ENCODE measurements around the gene IRF4.

Gene IRF4

GRCh38 chr6:401994-402640 is 10.6 kb downstream of the IRF4 start:
- Histone ChIP-seq H3K36me3 (ENCODE audit: insufficient read depth, low read length) (no peaks in the 10 kb centered on the region), H2AFZ (ENCODE audit: low read length, unreplicated experiment) (no peak overlapping the region), H3K4me3 (ENCODE audit: low read depth, low read length) (no peak overlapping the region), H3K27ac (ENCODE audit: low read depth, low read length) (no peak overlapping the region), H3K4me1 (ENCODE audit: control insufficient read depth, insufficient read depth, low read length, unreplicated experiment) (no peaks in the 10 kb centered on the region), H3K27me3 (ENCODE audit: insufficient read depth, low read length) (peaks cover 47% of the 10 kb centered on the region), H3K79me2 (ENCODE audit: control insufficient read depth, insufficient read depth, low read length, unreplicated experiment) (no peaks in the 10 kb centered on the region)

- Histone ChIP-seq H3K27ac (ENCODE audit: low read depth, low read length) (no peak overlapping the region), H3K79me2 (ENCODE audit: control insufficient read depth, insufficient read depth, low read length, unreplicated experiment) (no peaks in the 10 kb centered on the region), H3K27me3 (ENCODE audit: insufficient read depth, low read length) (peaks cover 38% of the 10 kb centered on the region), H3K36me3 (ENCODE audit: insufficient read depth, low read length) (no peaks in the 10 kb centered on the region), H3K4me1 (ENCODE audit: control insufficient read depth, insufficient read depth, low read length, unreplicated experiment) (no peaks in the 10 kb centered on the region), H2AFZ (ENCODE audit: low read length, unreplicated experiment) (no peak overlapping the region), H3K4me3 (ENCODE audit: low read depth, low read length) (no peak overlapping the region)
These were observed 11.5 kb downstream of the IRF4 start for GRCh38 chr6:402901-403658.

- H3K4me1 ChIP-seq (ENCODE audit: control insufficient read depth, insufficient read depth, low read length, unreplicated experiment) = no peaks in the 10 kb centered on the region
- H3K79me2 ChIP-seq (ENCODE audit: control insufficient read depth, insufficient read depth, low read length, unreplicated experiment) = no peaks in the 10 kb centered on the region
- peaks cover 29% of the 10 kb centered on the region for H3K27me3 ChIP-seq (ENCODE audit: insufficient read depth, low read length)
- no peak overlapping the region for H2AFZ ChIP-seq (ENCODE audit: low read length, unreplicated experiment)
- no peak overlapping the region for H3K27ac ChIP-seq (ENCODE audit: low read depth, low read length)
- H3K36me3 ChIP-seq (ENCODE audit: insufficient read depth, low read length) = no peaks in the 10 kb centered on the region
- no peak overlapping the region for H3K4me3 ChIP-seq (ENCODE audit: low read depth, low read length)
These were observed 12.4 kb downstream of the IRF4 start for GRCh38 chr6:403659-404655.

- Histone ChIP-seq H3K27me3 (ENCODE audit: insufficient read depth, low read length) (peaks cover 25% of the 10 kb centered on the region), H3K36me3 (ENCODE audit: insufficient read depth, low read length) (no peaks in the 10 kb centered on the region), H3K4me1 (ENCODE audit: control insufficient read depth, insufficient read depth, low read length, unreplicated experiment) (no peaks in the 10 kb centered on the region), H3K27ac (ENCODE audit: low read depth, low read length) (no peak overlapping the region), H3K4me3 (ENCODE audit: low read depth, low read length) (no peak overlapping the region), H3K79me2 (ENCODE audit: control insufficient read depth, insufficient read depth, low read length, unreplicated experiment) (no peaks in the 10 kb centered on the region), H2AFZ (ENCODE audit: low read length, unreplicated experiment) (no peak overlapping the region)
These were observed 13.3 kb downstream of the IRF4 start for GRCh38 chr6:404685-405423.

GRCh38 chr6:408148-408547 is 16.6 kb downstream of the IRF4 start:
- Histone ChIP-seq H3K4me1 (ENCODE audit: control insufficient read depth, insufficient read depth, low read length, unreplicated experiment) (no peaks in the 10 kb centered on the region), H3K27me3 (ENCODE audit: insufficient read depth, low read length) (peaks cover 44% of the 10 kb centered on the region), H3K27ac (ENCODE audit: low read depth, low read length) (no peak overlapping the region), H2AFZ (ENCODE audit: low read length, unreplicated experiment) (no peak overlapping the region), H3K4me3 (ENCODE audit: low read depth, low read length) (no peak overlapping the region), H3K36me3 (ENCODE audit: insufficient read depth, low read length) (no peaks in the 10 kb centered on the region), H3K79me2 (ENCODE audit: control insufficient read depth, insufficient read depth, low read length, unreplicated experiment) (no peaks in the 10 kb centered on the region)

- Histone ChIP-seq H2AFZ (ENCODE audit: low read length, unreplicated experiment) (no peak overlapping the region), H3K36me3 (ENCODE audit: insufficient read depth, low read length) (no peaks in the 10 kb centered on the region), H3K27me3 (ENCODE audit: insufficient read depth, low read length) (peaks cover 46% of the 10 kb centered on the region), H3K27ac (ENCODE audit: low read depth, low read length) (no peak overlapping the region), H3K79me2 (ENCODE audit: control insufficient read depth, insufficient read depth, low read length, unreplicated experiment) (no peaks in the 10 kb centered on the region), H3K4me3 (ENCODE audit: low read depth, low read length) (no peak overlapping the region), H3K4me1 (ENCODE audit: control insufficient read depth, insufficient read depth, low read length, unreplicated experiment) (no peaks in the 10 kb centered on the region)
These were observed 17.1 kb downstream of the IRF4 start for GRCh38 chr6:408599-409102.

GRCh38 chr6:409370-409972 is 17.9 kb downstream of the IRF4 start:
- H3K27me3 ChIP-seq (ENCODE audit: insufficient read depth, low read length) = peaks cover 52% of the 10 kb centered on the region
- no peaks in the 10 kb centered on the region for H3K36me3 ChIP-seq (ENCODE audit: insufficient read depth, low read length)
- H2AFZ ChIP-seq (ENCODE audit: low read length, unreplicated experiment) = no peak overlapping the region
- no peaks in the 10 kb centered on the region for H3K4me1 ChIP-seq (ENCODE audit: control insufficient read depth, insufficient read depth, low read length, unreplicated experiment)
- no peak overlapping the region for H3K27ac ChIP-seq (ENCODE audit: low read depth, low read length)
- no peak overlapping the region for H3K4me3 ChIP-seq (ENCODE audit: low read depth, low read length)
- H3K79me2 ChIP-seq (ENCODE audit: control insufficient read depth, insufficient read depth, low read length, unreplicated experiment) = no peaks in the 10 kb centered on the region

GRCh38 chr6:410555-411395 is 19.2 kb downstream of the IRF4 start:
- Histone ChIP-seq H2AFZ (ENCODE audit: low read length, unreplicated experiment) (no peak overlapping the region), H3K27me3 (ENCODE audit: insufficient read depth, low read length) (peaks cover 40% of the 10 kb centered on the region), H3K4me1 (ENCODE audit: control insufficient read depth, insufficient read depth, low read length, unreplicated experiment) (no peaks in the 10 kb centered on the region), H3K79me2 (ENCODE audit: control insufficient read depth, insufficient read depth, low read length, unreplicated experiment) (no peaks in the 10 kb centered on the region), H3K27ac (ENCODE audit: low read depth, low read length) (no peak overlapping the region), H3K36me3 (ENCODE audit: insufficient read depth, low read length) (no peaks in the 10 kb centered on the region), H3K4me3 (ENCODE audit: low read depth, low read length) (no peak overlapping the region)

GRCh38 chr6:411402-412145 is 20.0 kb downstream of the IRF4 start:
- Histone ChIP-seq H2AFZ (ENCODE audit: low read length, unreplicated experiment) (no peak overlapping the region), H3K27me3 (ENCODE audit: insufficient read depth, low read length) (peaks cover 38% of the 10 kb centered on the region), H3K79me2 (ENCODE audit: control insufficient read depth, insufficient read depth, low read length, unreplicated experiment) (no peaks in the 10 kb centered on the region), H3K4me1 (ENCODE audit: control insufficient read depth, insufficient read depth, low read length, unreplicated experiment) (no peaks in the 10 kb centered on the region), H3K4me3 (ENCODE audit: low read depth, low read length) (no peak overlapping the region), H3K27ac (ENCODE audit: low read depth, low read length) (no peak overlapping the region), H3K36me3 (ENCODE audit: insufficient read depth, low read length) (no peaks in the 10 kb centered on the region)

Data from ACC112 (cell line).